Nephron (organoid): ENCODE measurements around the gene DSCAM.
"Not testable (repeated sequence)": the region's sequence is repeated elsewhere in the genome, so short reads cannot be mapped to it uniquely, and the experiment has no call there.

Source experiments
- H3K27ac Mint-ChIP-seq, 3 experiments: 2 replicates each; pipeline ENCODE4 v1.8.0; 2020; ENCODE audit warnings: mixed read lengths in 3 of 3, mild to moderate bottlenecking in 2 of 3, moderate library complexity in 1 of 3
- H3K27me3 Mint-ChIP-seq: 2 replicates; pipeline ENCODE4 v1.8.0; 2021; ENCODE audit warnings: low read depth, mild to moderate bottlenecking, moderate library complexity, mixed read lengths
- H3K36me3 Mint-ChIP-seq: 2 replicates; pipeline ENCODE4 v1.8.0; 2020; ENCODE audit warnings: low read depth, mixed read lengths
- H3K4me1 Mint-ChIP-seq: 2 replicates; pipeline ENCODE4 v1.8.0; 2020; ENCODE audit warnings: mixed read lengths
- H3K4me3 Mint-ChIP-seq, 3 experiments: 2 replicates each; pipeline ENCODE4 v1.8.0; 2020; ENCODE audit warnings: mild to moderate bottlenecking in 3 of 3, mixed read lengths in 3 of 3, moderate library complexity in 2 of 3
- H3K9me3 Mint-ChIP-seq: 2 replicates; pipeline ENCODE4 v1.8.0; 2020; ENCODE audit warnings: mixed read lengths
- TF ChIP-seq, protein P1 (sequence below), 3 experiments: fragments of 200-600 bp; sonication (generic); IDR thresholded peaks; one replicate each; pipeline ENCODE4 v1.5.0; 2021; ENCODE audit warnings: antibody characterized with exemption in 3 of 3; ENCODE audit not compliant: unreplicated experiment in 3 of 3

DSCAM gene

DNA sequence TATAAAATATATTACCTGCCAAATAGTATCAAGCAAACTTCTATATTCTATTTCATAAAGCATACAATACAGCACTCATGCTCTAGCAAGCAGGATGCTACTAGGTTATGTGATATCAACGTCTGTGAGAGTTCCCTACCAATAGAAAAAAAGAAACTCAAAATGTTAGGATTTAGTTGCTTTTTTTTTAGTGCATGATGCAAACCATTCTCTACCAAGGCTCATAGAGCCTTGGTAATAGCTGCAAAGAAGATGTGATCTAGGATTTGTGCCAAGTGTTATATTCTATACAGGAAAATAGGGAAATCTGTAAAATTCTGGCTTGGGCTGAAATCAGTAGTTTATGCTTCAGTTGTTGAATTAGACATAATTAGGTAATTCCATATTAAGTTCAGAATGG, 394.4 kb downstream of the DSCAM start:
- no peak overlapping the region for H3K4me3 Mint-ChIP-seq

GRCh38 chr21:40447016-40447415, 399.9 kb downstream of the DSCAM start:
- no peak overlapping the region for H3K27ac Mint-ChIP-seq
- no peaks in the 10 kb centered on the region for H3K36me3 Mint-ChIP-seq
- TF ChIP-seq, protein P1, sequence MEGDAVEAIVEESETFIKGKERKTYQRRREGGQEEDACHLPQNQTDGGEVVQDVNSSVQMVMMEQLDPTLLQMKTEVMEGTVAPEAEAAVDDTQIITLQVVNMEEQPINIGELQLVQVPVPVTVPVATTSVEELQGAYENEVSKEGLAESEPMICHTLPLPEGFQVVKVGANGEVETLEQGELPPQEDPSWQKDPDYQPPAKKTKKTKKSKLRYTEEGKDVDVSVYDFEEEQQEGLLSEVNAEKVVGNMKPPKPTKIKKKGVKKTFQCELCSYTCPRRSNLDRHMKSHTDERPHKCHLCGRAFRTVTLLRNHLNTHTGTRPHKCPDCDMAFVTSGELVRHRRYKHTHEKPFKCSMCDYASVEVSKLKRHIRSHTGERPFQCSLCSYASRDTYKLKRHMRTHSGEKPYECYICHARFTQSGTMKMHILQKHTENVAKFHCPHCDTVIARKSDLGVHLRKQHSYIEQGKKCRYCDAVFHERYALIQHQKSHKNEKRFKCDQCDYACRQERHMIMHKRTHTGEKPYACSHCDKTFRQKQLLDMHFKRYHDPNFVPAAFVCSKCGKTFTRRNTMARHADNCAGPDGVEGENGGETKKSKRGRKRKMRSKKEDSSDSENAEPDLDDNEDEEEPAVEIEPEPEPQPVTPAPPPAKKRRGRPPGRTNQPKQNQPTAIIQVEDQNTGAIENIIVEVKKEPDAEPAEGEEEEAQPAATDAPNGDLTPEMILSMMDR (IDR thresholded peaks at IDR 0.05; ENCODE audit: unreplicated experiment in 3 of 3), result no peak
- H3K4me3 Mint-ChIP-seq, result no peak overlapping the region
- H3K4me1 Mint-ChIP-seq, result peaks cover 9% of the 10 kb centered on the region
- H3K9me3 Mint-ChIP-seq, result no peaks in the 10 kb centered on the region
- H3K27me3 Mint-ChIP-seq, result peaks cover 4% of the 10 kb centered on the region

More for the DNA sequence above, 394.4 kb downstream of the DSCAM start:
- no peaks in the 10 kb centered on the region for H3K9me3 Mint-ChIP-seq
- H3K36me3 Mint-ChIP-seq, result no peaks in the 10 kb centered on the region
- TF ChIP-seq, protein P1 (IDR thresholded peaks at IDR 0.05; ENCODE audit: unreplicated experiment in 3 of 3), result no peak
- H3K27ac Mint-ChIP-seq, result no peak overlapping the region
- no peaks in the 10 kb centered on the region for H3K27me3 Mint-ChIP-seq
- H3K4me1 Mint-ChIP-seq, result peaks cover 9% of the 10 kb centered on the region

DNA sequence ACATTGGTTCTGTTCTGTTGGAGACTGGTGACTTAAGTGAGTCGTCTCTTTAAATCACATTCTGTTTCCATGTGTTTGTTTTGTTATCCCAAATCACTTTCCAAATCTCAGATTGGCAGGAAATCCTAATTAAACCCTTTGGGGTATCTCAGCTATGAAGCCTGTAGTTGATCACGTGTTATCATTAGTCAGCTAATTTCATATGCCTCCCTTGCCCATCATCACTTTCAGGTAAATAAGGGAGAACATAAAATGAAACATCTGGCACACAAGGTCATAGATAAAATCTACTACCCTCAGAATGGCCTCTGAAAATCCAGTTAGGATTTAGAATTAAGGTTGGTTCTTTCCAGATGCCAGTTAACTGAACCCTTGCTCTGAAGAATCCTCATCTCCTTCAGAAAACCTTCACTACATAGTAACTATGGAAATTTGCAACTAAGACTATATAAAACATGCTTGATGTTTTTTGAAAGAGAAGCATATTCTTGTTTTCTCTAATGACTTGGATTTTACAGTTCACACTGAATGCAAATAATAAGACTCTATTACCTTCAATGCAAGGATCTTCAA, 401.5 kb downstream of the DSCAM start:
- no peaks in the 10 kb centered on the region for H3K36me3 Mint-ChIP-seq
- no peak overlapping the region for H3K4me3 Mint-ChIP-seq
- H3K27ac Mint-ChIP-seq, result no peak overlapping the region
- H3K27me3 Mint-ChIP-seq, result peaks cover 4% of the 10 kb centered on the region
- TF ChIP-seq, protein P1 (IDR thresholded peaks at IDR 0.05; ENCODE audit: unreplicated experiment in 3 of 3), result no peak
- H3K9me3 Mint-ChIP-seq, result no peaks in the 10 kb centered on the region
- H3K4me1 Mint-ChIP-seq, result no peaks in the 10 kb centered on the region

GRCh38 chr21:40439581-40439980, 407.4 kb downstream of the DSCAM start:
- not testable (repeated sequence) for H3K27me3 Mint-ChIP-seq, H3K27ac Mint-ChIP-seq, H3K4me3 Mint-ChIP-seq, H3K36me3 Mint-ChIP-seq, H3K9me3 Mint-ChIP-seq
- H3K4me1 Mint-ChIP-seq, result peaks cover 10% of the 10 kb centered on the region

GRCh38 chr21:40438616-40439015, 408.3 kb downstream of the DSCAM start:
- Mint-ChIP-seq H3K4me1 (peaks cover 10% of the 10 kb centered on the region), H3K36me3 (no peaks in the 10 kb centered on the region), H3K27ac (no peak overlapping the region), H3K9me3 (no peaks in the 10 kb centered on the region), H3K4me3 (no peak overlapping the region), H3K27me3 (no peaks in the 10 kb centered on the region)
- TF ChIP-seq, protein P1 (IDR thresholded peaks at IDR 0.05; ENCODE audit: unreplicated experiment in 3 of 3), result no peak

DNA sequence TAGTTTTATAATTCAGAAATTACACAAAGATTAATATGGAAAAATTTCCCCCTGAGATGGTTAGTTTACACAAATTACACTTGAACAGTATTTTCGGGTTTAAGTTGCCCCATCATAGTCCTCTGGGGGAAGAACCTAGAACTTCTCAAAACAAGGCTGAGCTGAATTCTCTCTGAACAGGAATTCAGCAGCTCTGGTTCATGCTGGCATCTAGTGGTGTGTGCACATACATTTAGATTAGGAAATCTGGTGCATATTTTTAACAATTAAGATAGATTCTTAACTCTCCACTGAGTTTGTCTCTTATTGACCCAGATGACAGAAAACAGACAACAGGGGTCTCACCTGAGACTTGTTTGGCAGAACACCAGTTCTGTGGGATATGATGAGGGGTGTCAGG, 410.7 kb downstream of the DSCAM start:
- peaks cover 10% of the 10 kb centered on the region for H3K4me1 Mint-ChIP-seq
- no peak overlapping the region for H3K4me3 Mint-ChIP-seq
- H3K9me3 Mint-ChIP-seq, result no peaks in the 10 kb centered on the region
- H3K27ac Mint-ChIP-seq, result no peak overlapping the region
- peaks cover 9% of the 10 kb centered on the region for H3K27me3 Mint-ChIP-seq
- TF ChIP-seq, protein P1 (IDR thresholded peaks at IDR 0.05; ENCODE audit: unreplicated experiment in 3 of 3), result no peak
- no peaks in the 10 kb centered on the region for H3K36me3 Mint-ChIP-seq
